GM04504 (cell line): Measurements from ENCODE around the gene KLHL18.
"Not testable (repeated sequence)": the region's sequence is repeated elsewhere in the genome, so short reads cannot be mapped to it uniquely, and the experiment has no call there.

ENCODE experiments used
- DNase-seq: peaks from one replicate; pipeline ENCODE4 v3.0.0-alpha.2; 2012; ENCODE audit warnings: low read depth

KLHL18 gene

GRCh38 chr3:47314056-47314764, 31.5 kb downstream of the KLHL18 start:
- DNase-seq = no peak

GRCh38 chr3:47315069-47315647, 32.4 kb downstream of the KLHL18 start:
- DNase-seq = no peak

- DNase-seq = not testable (repeated sequence)
Measured at GRCh38 chr3:47316151-47316550, 33.4 kb downstream of the KLHL18 start.

GRCh38 chr3:47318916-47319315, 36.2 kb downstream of the KLHL18 start:
- DNase-seq = no peak

GRCh38 chr3:47319956-47320355, 37.2 kb downstream of the KLHL18 start:
- DNase-seq = no peak

- no peak for DNase-seq
Measured at GRCh38 chr3:47323431-47324277, 40.9 kb downstream of the KLHL18 start.

GRCh38 chr3:47324278-47324865, 41.6 kb downstream of the KLHL18 start:
- peak; percentile 66 for DNase-seq

GRCh38 chr3:47333907-47334306, 51.2 kb downstream of the KLHL18 start:
- DNase-seq = no peak

GRCh38 chr3:47337656-47338055, 54.9 kb downstream of the KLHL18 start:
- DNase-seq = no peak

GRCh38 chr3:47339951-47340350, 57.2 kb downstream of the KLHL18 start:
- DNase-seq = no peak

GRCh38 chr3:47340866-47341265, 58.1 kb downstream of the KLHL18 start:
- DNase-seq = no peak

GRCh38 chr3:47342151-47342550, 59.4 kb downstream of the KLHL18 start:
- no peak for DNase-seq

GRCh38 chr3:47342812-47343211, 60.1 kb downstream of the KLHL18 start:
- DNase-seq = no peak

GRCh38 chr3:47343471-47343971, 60.8 kb downstream of the KLHL18 start:
- no peak for DNase-seq

GRCh38 chr3:47344971-47345370, 62.2 kb downstream of the KLHL18 start:
- DNase-seq = no peak

GRCh38 chr3:47347217-47347801, 64.6 kb downstream of the KLHL18 start:
- peak; percentile 48 for DNase-seq

- DNase-seq = no peak
Measured at GRCh38 chr3:47348411-47349154, 65.8 kb downstream of the KLHL18 start.

GRCh38 chr3:47355010-47355409, 72.3 kb downstream of the KLHL18 start:
- no peak for DNase-seq

GRCh38 chr3:47356201-47356600, 73.5 kb downstream of the KLHL18 start:
- no peak for DNase-seq

- DNase-seq = no peak
Measured at GRCh38 chr3:47359323-47359722, 76.6 kb downstream of the KLHL18 start.

GRCh38 chr3:47360110-47360517, 77.4 kb downstream of the KLHL18 start:
- DNase-seq = not testable (repeated sequence)
